ENCODE results near the gene MAP7. TPM values are rescaled to one million over a fixed set of nuclear protein-coding genes. Genes with fewer than 3 reads are reported as not detected.

The MAP7 gene
- total RNA-seq, 2 donors from 2014 or later = 19.7 to 28.7 TPM

DNA sequence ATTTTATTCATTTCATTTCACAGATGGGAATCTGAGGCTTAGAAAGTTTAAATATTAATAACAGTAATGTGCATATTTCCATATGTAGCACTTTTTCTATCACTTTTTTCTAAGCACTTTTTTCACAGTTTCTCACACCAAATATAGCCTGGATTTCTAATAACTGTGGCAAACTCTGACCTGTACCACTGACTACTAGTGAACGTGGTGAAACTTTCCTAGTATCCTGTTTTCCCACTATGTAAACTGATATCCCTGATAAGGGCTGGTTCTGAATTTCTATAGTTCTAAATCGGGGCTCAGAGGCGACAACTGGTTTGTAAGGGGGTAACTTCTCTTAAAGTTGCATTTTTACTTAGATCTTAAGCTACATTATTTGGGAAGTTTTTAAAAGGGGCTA, 32.6 kb downstream of the MAP7 start:
- no peak for TF ChIP-seq POLR2A (IDR thresholded peaks at IDR 0.05)
- TF ChIP-seq, protein P1, sequence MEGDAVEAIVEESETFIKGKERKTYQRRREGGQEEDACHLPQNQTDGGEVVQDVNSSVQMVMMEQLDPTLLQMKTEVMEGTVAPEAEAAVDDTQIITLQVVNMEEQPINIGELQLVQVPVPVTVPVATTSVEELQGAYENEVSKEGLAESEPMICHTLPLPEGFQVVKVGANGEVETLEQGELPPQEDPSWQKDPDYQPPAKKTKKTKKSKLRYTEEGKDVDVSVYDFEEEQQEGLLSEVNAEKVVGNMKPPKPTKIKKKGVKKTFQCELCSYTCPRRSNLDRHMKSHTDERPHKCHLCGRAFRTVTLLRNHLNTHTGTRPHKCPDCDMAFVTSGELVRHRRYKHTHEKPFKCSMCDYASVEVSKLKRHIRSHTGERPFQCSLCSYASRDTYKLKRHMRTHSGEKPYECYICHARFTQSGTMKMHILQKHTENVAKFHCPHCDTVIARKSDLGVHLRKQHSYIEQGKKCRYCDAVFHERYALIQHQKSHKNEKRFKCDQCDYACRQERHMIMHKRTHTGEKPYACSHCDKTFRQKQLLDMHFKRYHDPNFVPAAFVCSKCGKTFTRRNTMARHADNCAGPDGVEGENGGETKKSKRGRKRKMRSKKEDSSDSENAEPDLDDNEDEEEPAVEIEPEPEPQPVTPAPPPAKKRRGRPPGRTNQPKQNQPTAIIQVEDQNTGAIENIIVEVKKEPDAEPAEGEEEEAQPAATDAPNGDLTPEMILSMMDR (IDR thresholded peaks at IDR 0.05) = no peak
- H3K4me3 ChIP-seq = no peak overlapping the region
- H3K27ac ChIP-seq = peak overlapping the region in 1 of 4 donors; percentile 38
- H3K9me3 ChIP-seq = peaks cover 0 to 2% (median 0%) of the 10 kb centered on the region in 3 donors
- H3K4me1 ChIP-seq = peaks cover 20% of the 10 kb centered on the region
- no peaks in the 10 kb centered on the region for H3K27me3 ChIP-seq
- WGBS, 2 donors = 61 to 64% methylated on average over 3 of the region's 3 CpGs
- ATAC-seq (no peak), DNase-seq (no peak)
- intact Hi-C loops (cut with DNase I) = no loop called here
- H3K36me3 ChIP-seq (replicated peaks in 1 of 2; ENCODE audit: insufficient read depth in 1 of 2, low read depth in 2 of 2) = no peaks in the 10 kb centered on the region

DNA sequence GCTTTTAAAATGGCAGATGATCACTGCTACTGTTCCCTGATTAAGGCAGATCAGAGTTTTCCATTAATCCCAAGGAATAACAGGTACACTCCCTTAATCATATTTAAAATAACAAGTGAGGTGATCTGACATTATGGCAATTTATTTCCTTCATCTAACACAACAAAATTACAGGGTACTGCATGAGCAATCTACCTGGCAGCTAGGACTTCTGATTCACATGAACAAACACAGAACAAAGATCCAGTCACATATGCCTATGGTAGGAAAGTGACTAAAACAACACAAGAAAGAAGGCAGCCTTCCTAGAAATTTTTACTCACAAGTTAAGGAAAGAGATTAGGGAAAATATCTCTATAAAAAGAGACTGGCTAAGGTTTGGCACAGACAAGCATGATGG, 33.2 kb downstream of the MAP7 start:
- DNase-seq = no peak
- no peaks in the 10 kb centered on the region for H3K27me3 ChIP-seq
- peak; percentile 27 for ATAC-seq
- no peak overlapping the region for H3K4me3 ChIP-seq
- intact Hi-C loops (cut with DNase I) = no loop called here
- peak overlapping the region in 2 of 4 donors; percentile 10 to 38 for H3K27ac ChIP-seq
- H3K4me1 ChIP-seq = peaks cover 26% of the 10 kb centered on the region
- no peak for TF ChIP-seq POLR2A (IDR thresholded peaks at IDR 0.05)
- TF ChIP-seq, protein P1 (IDR thresholded peaks at IDR 0.05) = no peak
- no peaks in the 10 kb centered on the region for H3K36me3 ChIP-seq (replicated peaks in 1 of 2; ENCODE audit: insufficient read depth in 1 of 2, low read depth in 2 of 2)
- peaks cover 0 to 2% (median 0%) of the 10 kb centered on the region in 3 donors for H3K9me3 ChIP-seq

GRCh38 chr6:136514591-136514990, 35.6 kb downstream of the MAP7 start:
- WGBS, 2 donors = 90 to 98% methylated on average over 4 of the region's 4 CpGs
- intact Hi-C loops (cut with DNase I) = no loop called here
- TF ChIP-seq POLR2A (IDR thresholded peaks at IDR 0.05) = no peak
- TF ChIP-seq, protein P1 (IDR thresholded peaks at IDR 0.05) = no peak
- Histone ChIP-seq H3K4me3 (no peak overlapping the region), H3K9me3 (peaks cover 0 to 2% (median 0%) of the 10 kb centered on the region in 3 donors), H3K27me3 (no peaks in the 10 kb centered on the region), H3K36me3 (replicated peaks in 1 of 2; ENCODE audit: insufficient read depth in 1 of 2, low read depth in 2 of 2) (no peaks in the 10 kb centered on the region), H3K4me1 (peaks cover 37% of the 10 kb centered on the region), H3K27ac (no peak overlapping the region)
- ATAC-seq (no peak), DNase-seq (no peak)

DNA sequence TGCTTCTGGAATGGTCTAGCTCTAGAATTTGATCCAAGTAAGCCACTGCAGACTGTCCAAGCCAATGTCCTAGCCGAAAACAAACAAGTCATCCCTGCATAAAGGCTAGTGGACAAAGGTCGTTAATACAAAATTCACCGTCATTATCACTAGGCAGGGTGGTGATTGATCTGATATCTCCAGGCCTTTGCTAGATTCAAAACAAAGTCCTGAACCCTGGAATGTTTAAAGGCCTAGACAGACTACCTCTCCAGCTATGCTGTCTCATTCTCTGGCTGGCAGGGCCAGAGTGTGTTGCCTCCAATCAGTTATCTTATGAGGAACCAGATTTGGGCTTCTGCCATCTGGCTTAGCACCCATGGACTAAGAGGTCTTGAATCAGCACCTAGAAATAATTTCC, 38.3 kb downstream of the MAP7 start:
- WGBS, 2 donors = 28 to 34% methylated on average over 3 of the region's 3 CpGs
- Histone ChIP-seq H3K4me1 (peaks cover 28% of the 10 kb centered on the region), H3K27ac (peak overlapping the region in 2 of 4 donors; percentile 6), H3K27me3 (no peaks in the 10 kb centered on the region), H3K9me3 (no peaks in the 10 kb centered on the region), H3K4me3 (no peak overlapping the region), H3K36me3 (replicated peaks in 1 of 2; ENCODE audit: insufficient read depth in 1 of 2, low read depth in 2 of 2) (no peaks in the 10 kb centered on the region)
- DNase-seq (peak; percentile 73 to 91 (median 86)), ATAC-seq (peak; percentile 82)
- intact Hi-C loops (cut with DNase I) = no loop called here
- TF ChIP-seq, protein P1 (IDR thresholded peaks at IDR 0.05) = peak in 1 of 7 experiments; percentile 19
- TF ChIP-seq POLR2A (IDR thresholded peaks at IDR 0.05) = no peak

DNA sequence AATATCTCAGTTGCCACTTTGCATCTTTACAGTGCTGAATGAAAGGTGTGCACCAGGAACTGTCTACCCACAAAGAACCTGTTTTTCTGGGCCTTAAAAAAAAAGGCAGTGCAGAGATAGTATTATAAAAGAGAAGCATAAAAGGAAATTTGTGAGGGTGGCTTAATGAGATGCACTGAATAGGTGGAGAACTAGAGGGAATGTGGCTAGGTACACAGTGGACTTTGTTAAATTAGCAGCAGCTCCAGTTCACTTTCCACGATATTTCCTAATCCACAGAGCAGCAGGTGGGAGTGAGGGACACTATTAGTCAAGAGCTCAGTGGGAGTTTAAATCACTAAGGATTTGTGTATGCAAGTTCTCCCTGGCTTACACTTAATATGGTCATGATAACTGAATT, 38.8 kb downstream of the MAP7 start:
- Histone ChIP-seq H3K4me3 (no peak overlapping the region), H3K9me3 (no peaks in the 10 kb centered on the region), H3K4me1 (peaks cover 28% of the 10 kb centered on the region), H3K27me3 (no peaks in the 10 kb centered on the region), H3K27ac (no peak overlapping the region), H3K36me3 (replicated peaks in 1 of 2; ENCODE audit: insufficient read depth in 1 of 2, low read depth in 2 of 2) (no peaks in the 10 kb centered on the region)
- DNase-seq (no peak), ATAC-seq (no peak)
- intact Hi-C loops (cut with DNase I) = no loop called here
- TF ChIP-seq POLR2A (IDR thresholded peaks at IDR 0.05) = no peak
- TF ChIP-seq, protein P1 (IDR thresholded peaks at IDR 0.05) = no peak
- 47 to 52% methylated on average over 1 of the region's 1 CpG for WGBS, 2 donors
